HFF-Myc (cell line): ENCODE results near the gene CTRL.

Source experiments
- DNase-seq: peaks from one replicate; pipeline ENCODE4 v3.0.0-alpha.2; 2011; ENCODE audit warnings: low read depth; ENCODE audit errors: extremely low read depth
- H3K4me3 ChIP-seq: replicated peaks from 2 replicates; pipeline ENCODE4 v1.5.1; 2011; ENCODE audit warnings: low read depth, mild to moderate bottlenecking, control low read depth, low read length
- CTCF ChIP-seq: IDR thresholded peaks from 2 replicates; pipeline ENCODE4 v1.5.1; 2012; ENCODE audit warnings: mild to moderate bottlenecking, low read depth, low read length, control low read depth; ENCODE audit errors: missing control alignments

Gene CTRL

GRCh38 chr16:67885976-67886375 lies 45.7 kb downstream of the CTRL start:
- DNase-seq, result no peak
- TF ChIP-seq CTCF, result no peak

GRCh38 chr16:67885545-67885944 lies 46.1 kb downstream of the CTRL start:
- no peak overlapping the region for H3K4me3 ChIP-seq
- no peak for DNase-seq
- no peak for TF ChIP-seq CTCF

More at GRCh38 chr16:67885976-67886375, 45.7 kb downstream of the CTRL start:
- H3K4me3 ChIP-seq, result no peak overlapping the region

- peak; percentile 78 for DNase-seq
- TF ChIP-seq CTCF, result no peak
- no peak within 1 kb of the TSS for H3K4me3 ChIP-seq
Observed at GRCh38 chr16:67884684-67885083, 47.0 kb downstream of the CTRL start, which contains the start of gene NRN1L. NRN1L (plus strand) TSS chr16:67884885; CDS start chr16:67884904, 19 bp downstream.

GRCh38 chr16:67883872-67884261 lies 47.8 kb downstream of the CTRL start:
- DNase-seq, result no peak
- no peak overlapping the region for H3K4me3 ChIP-seq
- TF ChIP-seq CTCF, result peak; percentile 94

- H3K4me3 ChIP-seq, result no peak overlapping the region
- DNase-seq, result no peak
- no peak for TF ChIP-seq CTCF
Observed at GRCh38 chr16:67883146-67883871, 48.4 kb downstream of the CTRL start.

GRCh38 chr16:67882374-67883145 lies 49.1 kb downstream of the CTRL start:
- DNase-seq, result no peak
- H3K4me3 ChIP-seq, result no peak overlapping the region
- TF ChIP-seq CTCF, result no peak
